ENCODE results near the gene IDE. TPM values are rescaled to one million over a fixed set of nuclear protein-coding genes. Genes with fewer than 3 reads are reported as not detected.

The IDE gene
- total and polyA plus RNA-seq, 2 of the 13 experiments (the other 11 are each of a cell fraction or from before 2014, with no cell fraction given): 16.1 to 52.1 TPM

DNA sequence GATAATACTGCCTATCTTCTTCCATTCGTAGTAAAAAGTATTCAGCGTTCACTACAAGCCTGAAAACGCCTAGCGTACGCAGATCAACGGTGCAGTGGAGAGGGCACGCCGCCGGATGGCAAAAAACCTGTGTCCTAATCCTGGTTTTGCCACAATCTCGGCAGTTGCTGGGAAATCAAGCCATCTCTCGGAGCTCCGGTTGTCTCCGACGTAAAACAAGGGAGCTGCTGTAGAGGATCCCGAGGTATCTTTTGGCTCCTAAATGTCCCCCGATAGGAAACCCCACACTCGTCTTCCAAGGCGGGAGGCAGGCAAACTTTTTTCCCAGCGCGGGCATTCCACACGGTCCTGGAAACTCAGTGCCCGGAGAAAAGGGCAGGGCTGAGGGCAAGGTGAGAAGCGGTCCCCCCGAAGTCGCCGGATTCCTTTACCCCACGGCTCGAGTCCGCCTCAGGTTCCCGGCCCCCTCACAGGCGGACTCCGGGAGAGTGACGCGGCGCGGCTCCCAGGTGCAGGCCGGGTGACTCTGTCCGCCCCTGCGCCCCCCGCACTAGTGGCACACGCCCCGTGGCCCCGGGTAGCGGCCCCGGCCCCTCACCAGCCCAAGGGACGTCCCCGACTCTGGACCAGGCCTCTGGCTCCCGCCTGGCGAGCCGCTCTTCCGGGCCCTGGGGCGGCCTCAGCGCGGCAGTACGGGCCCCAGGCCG is 649 bp downstream of the IDE start (continued):
- TF ChIP-seq, protein P1, sequence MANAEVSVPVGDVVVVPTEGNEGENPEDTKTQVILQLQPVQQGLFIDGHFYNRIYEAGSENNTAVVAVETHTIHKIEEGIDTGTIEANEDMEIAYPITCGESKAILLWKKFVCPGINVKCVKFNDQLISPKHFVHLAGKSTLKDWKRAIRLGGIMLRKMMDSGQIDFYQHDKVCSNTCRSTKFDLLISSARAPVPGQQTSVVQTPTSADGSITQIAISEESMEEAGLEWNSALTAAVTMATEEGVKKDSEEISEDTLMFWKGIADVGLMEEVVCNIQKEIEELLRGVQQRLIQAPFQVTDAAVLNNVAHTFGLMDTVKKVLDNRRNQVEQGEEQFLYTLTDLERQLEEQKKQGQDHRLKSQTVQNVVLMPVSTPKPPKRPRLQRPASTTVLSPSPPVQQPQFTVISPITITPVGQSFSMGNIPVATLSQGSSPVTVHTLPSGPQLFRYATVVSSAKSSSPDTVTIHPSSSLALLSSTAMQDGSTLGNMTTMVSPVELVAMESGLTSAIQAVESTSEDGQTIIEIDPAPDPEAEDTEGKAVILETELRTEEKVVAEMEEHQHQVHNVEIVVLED (CRISPR knock-in tag; IDR thresholded peaks at IDR 0.05; ENCODE audit: borderline replicate concordance): no peak
- no peak for TF ChIP-seq ETV6 (CRISPR knock-in tag; conservative IDR thresholded peaks at IDR 0.05)
- TF ChIP-seq, protein P2, sequence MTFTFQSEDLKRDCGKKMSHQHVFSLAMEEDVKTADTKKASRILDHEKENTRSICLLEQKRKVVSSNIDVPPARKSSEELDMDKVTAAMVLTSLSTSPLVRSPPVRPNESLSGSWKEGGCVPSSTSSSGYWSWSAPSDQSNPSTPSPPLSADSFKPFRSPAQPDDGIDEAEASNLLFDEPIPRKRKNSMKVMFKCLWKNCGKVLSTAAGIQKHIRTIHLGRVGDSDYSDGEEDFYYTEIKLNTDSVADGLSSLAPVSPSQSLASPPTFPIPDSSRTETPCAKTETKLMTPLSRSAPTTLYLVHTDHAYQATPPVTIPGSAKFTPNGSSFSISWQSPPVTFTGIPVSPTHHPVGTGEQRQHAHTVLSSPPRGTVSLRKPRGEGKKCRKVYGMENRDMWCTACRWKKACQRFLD (CRISPR knock-in tag; IDR thresholded peaks at IDR 0.05; ENCODE audit: borderline replicate concordance): peak; percentile 83
- no peak; the same call in 1 of the 2 replicates for TF ChIP-seq HOXA9 (CRISPR knock-in tag; IDR thresholded peaks at IDR 0.05; ENCODE audit: borderline replicate concordance)
- no peak for TF ChIP-seq ZNF136 (CRISPR knock-in tag; IDR thresholded peaks at IDR 0.05; ENCODE audit: low read depth)
- no peak for TF ChIP-seq GATA4 (IDR thresholded peaks at IDR 0.05; ENCODE audit: borderline replicate concordance, low read depth)
- no peak for TF ChIP-seq ZNF484 (CRISPR knock-in tag; IDR thresholded peaks at IDR 0.05; ENCODE audit: borderline replicate concordance, low read depth)
- no peak for TF ChIP-seq HDAC6 (IDR thresholded peaks at IDR 0.05; ENCODE audit: low read depth, low read length)
- TF ChIP-seq ZNF138 (CRISPR knock-in tag; IDR thresholded peaks at IDR 0.05; ENCODE audit: low read depth): no peak
- no peak for TF ChIP-seq ELF4 (CRISPR knock-in tag; IDR thresholded peaks at IDR 0.05; ENCODE audit: borderline replicate concordance)
- no peak for TF ChIP-seq KMT2A (CRISPR knock-in tag; IDR thresholded peaks at IDR 0.05)
- TF ChIP-seq RARG (CRISPR knock-in tag; IDR thresholded peaks at IDR 0.05; ENCODE audit: low read depth): no peak
- TF ChIP-seq, protein P3, sequence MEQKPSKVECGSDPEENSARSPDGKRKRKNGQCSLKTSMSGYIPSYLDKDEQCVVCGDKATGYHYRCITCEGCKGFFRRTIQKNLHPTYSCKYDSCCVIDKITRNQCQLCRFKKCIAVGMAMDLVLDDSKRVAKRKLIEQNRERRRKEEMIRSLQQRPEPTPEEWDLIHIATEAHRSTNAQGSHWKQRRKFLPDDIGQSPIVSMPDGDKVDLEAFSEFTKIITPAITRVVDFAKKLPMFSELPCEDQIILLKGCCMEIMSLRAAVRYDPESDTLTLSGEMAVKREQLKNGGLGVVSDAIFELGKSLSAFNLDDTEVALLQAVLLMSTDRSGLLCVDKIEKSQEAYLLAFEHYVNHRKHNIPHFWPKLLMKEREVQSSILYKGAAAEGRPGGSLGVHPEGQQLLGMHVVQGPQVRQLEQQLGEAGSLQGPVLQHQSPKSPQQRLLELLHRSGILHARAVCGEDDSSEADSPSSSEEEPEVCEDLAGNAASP (CRISPR knock-in tag; IDR thresholded peaks at IDR 0.05; ENCODE audit: borderline replicate concordance): no peak
- TF ChIP-seq DPF2 (CRISPR knock-in tag; IDR thresholded peaks at IDR 0.05; ENCODE audit: borderline replicate concordance, low read depth): no peak
- TF ChIP-seq GFI1 (CRISPR knock-in tag; IDR thresholded peaks at IDR 0.05; ENCODE audit: borderline replicate concordance): no peak
- no peak for TF ChIP-seq THAP11 (CRISPR knock-in tag; IDR thresholded peaks at IDR 0.05)
- TF ChIP-seq, protein P4, sequence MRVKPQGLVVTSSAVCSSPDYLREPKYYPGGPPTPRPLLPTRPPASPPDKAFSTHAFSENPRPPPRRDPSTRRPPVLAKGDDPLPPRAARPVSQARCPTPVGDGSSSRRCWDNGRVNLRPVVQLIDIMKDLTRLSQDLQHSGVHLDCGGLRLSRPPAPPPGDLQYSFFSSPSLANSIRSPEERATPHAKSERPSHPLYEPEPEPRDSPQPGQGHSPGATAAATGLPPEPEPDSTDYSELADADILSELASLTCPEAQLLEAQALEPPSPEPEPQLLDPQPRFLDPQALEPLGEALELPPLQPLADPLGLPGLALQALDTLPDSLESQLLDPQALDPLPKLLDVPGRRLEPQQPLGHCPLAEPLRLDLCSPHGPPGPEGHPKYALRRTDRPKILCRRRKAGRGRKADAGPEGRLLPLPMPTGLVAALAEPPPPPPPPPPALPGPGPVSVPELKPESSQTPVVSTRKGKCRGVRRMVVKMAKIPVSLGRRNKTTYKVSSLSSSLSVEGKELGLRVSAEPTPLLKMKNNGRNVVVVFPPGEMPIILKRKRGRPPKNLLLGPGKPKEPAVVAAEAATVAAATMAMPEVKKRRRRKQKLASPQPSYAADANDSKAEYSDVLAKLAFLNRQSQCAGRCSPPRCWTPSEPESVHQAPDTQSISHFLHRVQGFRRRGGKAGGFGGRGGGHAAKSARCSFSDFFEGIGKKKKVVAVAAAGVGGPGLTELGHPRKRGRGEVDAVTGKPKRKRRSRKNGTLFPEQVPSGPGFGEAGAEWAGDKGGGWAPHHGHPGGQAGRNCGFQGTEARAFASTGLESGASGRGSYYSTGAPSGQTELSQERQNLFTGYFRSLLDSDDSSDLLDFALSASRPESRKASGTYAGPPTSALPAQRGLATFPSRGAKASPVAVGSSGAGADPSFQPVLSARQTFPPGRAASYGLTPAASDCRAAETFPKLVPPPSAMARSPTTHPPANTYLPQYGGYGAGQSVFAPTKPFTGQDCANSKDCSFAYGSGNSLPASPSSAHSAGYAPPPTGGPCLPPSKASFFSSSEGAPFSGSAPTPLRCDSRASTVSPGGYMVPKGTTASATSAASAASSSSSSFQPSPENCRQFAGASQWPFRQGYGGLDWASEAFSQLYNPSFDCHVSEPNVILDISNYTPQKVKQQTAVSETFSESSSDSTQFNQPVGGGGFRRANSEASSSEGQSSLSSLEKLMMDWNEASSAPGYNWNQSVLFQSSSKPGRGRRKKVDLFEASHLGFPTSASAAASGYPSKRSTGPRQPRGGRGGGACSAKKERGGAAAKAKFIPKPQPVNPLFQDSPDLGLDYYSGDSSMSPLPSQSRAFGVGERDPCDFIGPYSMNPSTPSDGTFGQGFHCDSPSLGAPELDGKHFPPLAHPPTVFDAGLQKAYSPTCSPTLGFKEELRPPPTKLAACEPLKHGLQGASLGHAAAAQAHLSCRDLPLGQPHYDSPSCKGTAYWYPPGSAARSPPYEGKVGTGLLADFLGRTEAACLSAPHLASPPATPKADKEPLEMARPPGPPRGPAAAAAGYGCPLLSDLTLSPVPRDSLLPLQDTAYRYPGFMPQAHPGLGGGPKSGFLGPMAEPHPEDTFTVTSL (CRISPR knock-in tag; IDR thresholded peaks at IDR 0.05; ENCODE audit: borderline replicate concordance): no peak

All from HepG2 (cell line).